ENCODE data around the gene APP. TPM values are rescaled to one million over a fixed set of nuclear protein-coding genes. Genes with fewer than 3 reads are reported as not detected.

Gene APP
- total and polyA plus RNA-seq, 3 donors from 2014 or later, result 390 to 670 (median 409) TPM

- Histone ChIP-seq H3K4me3 (no peak overlapping the region), H3K4me1 (peaks cover 5% of the 10 kb centered on the region), H3K36me3 (ENCODE audit: low read depth, missing control alignments) (no peaks in the 10 kb centered on the region), H3K27ac (no peak overlapping the region), H3K27me3 (no peaks in the 10 kb centered on the region), H3K9me3 (no peaks in the 10 kb centered on the region)
- TF ChIP-seq CTCF (IDR thresholded peaks at IDR 0.05), result no peak
- no peak for TF ChIP-seq POLR2A (IDR thresholded peaks at IDR 0.05)
- intact Hi-C loops (cut with DNase I; ENCODE audit: low total_unique reads), result no loop called here
- DNase-seq, result no peak
- 59 to 61% methylated on average over 5 of the region's 5 CpGs for WGBS, 2 donors
Measured at GRCh38 chr21:25908495-25908894, 262.1 kb downstream of the APP start.

- 38 to 41% methylated on average over 3 of the region's 3 CpGs for WGBS, 2 donors
- intact Hi-C loops (cut with DNase I; ENCODE audit: low total_unique reads), result no loop called here
- H3K27ac ChIP-seq, result peak overlapping the region in 1 of 2 donors; percentile 25
Measured at GRCh38 chr21:25907573-25908275, 262.8 kb downstream of the APP start.

GRCh38 chr21:25906587-25906986 lies 264.0 kb downstream of the APP start:
- no peak overlapping the region for H3K4me3 ChIP-seq
- WGBS, 2 donors, result 87 to 92% methylated on average over 7 of the region's 7 CpGs
- no peak for DNase-seq
- no peaks in the 10 kb centered on the region for H3K36me3 ChIP-seq (ENCODE audit: low read depth, missing control alignments)
- intact Hi-C loops (cut with DNase I; ENCODE audit: low total_unique reads), result no loop called here
- H3K9me3 ChIP-seq, result no peaks in the 10 kb centered on the region
- H3K4me1 ChIP-seq, result peaks cover 5% of the 10 kb centered on the region
- TF ChIP-seq POLR2A (IDR thresholded peaks at IDR 0.05) (no peak), CTCF (IDR thresholded peaks at IDR 0.05) (no peak)
- H3K27me3 ChIP-seq, result no peaks in the 10 kb centered on the region
- H3K27ac ChIP-seq, result no peak overlapping the region

More at GRCh38 chr21:25907573-25908275, 262.8 kb downstream of the APP start:
- H3K4me3 ChIP-seq, result no peak overlapping the region
- H3K27me3 ChIP-seq, result no peaks in the 10 kb centered on the region
- no peak for DNase-seq
- H3K9me3 ChIP-seq, result no peaks in the 10 kb centered on the region
- TF ChIP-seq CTCF (IDR thresholded peaks at IDR 0.05), result no peak
- no peak for TF ChIP-seq POLR2A (IDR thresholded peaks at IDR 0.05)
- no peaks in the 10 kb centered on the region for H3K36me3 ChIP-seq (ENCODE audit: low read depth, missing control alignments)
- H3K4me1 ChIP-seq, result peaks cover 5% of the 10 kb centered on the region

- H3K27ac ChIP-seq, result no peak overlapping the region
- TF ChIP-seq CTCF (IDR thresholded peaks at IDR 0.05), result no peak
- TF ChIP-seq POLR2A (IDR thresholded peaks at IDR 0.05), result no peak
- H3K36me3 ChIP-seq (ENCODE audit: low read depth, missing control alignments), result no peaks in the 10 kb centered on the region
- intact Hi-C loops (cut with DNase I; ENCODE audit: low total_unique reads), result no loop called here
- WGBS, 2 donors, result 69 to 79% methylated on average over 6 of the region's 6 CpGs
- no peaks in the 10 kb centered on the region for H3K9me3 ChIP-seq
- H3K4me1 ChIP-seq, result peaks cover 5% of the 10 kb centered on the region
- H3K27me3 ChIP-seq, result no peaks in the 10 kb centered on the region
- no peak overlapping the region for H3K4me3 ChIP-seq
- DNase-seq, result no peak
Measured at GRCh38 chr21:25905126-25905525, 265.4 kb downstream of the APP start.
